ENCODE results near the gene ADAMTS16.

ADAMTS16 gene

GRCh38 chr5:5239191-5239590 is 99.1 kb downstream of the ADAMTS16 start:
- DNase-seq = no peak

GRCh38 chr5:5240234-5240633 is 100.1 kb downstream of the ADAMTS16 start:
- DNase-seq = no peak

GRCh38 chr5:5242056-5242455 is 101.9 kb downstream of the ADAMTS16 start:
- DNase-seq = no peak

DNA sequence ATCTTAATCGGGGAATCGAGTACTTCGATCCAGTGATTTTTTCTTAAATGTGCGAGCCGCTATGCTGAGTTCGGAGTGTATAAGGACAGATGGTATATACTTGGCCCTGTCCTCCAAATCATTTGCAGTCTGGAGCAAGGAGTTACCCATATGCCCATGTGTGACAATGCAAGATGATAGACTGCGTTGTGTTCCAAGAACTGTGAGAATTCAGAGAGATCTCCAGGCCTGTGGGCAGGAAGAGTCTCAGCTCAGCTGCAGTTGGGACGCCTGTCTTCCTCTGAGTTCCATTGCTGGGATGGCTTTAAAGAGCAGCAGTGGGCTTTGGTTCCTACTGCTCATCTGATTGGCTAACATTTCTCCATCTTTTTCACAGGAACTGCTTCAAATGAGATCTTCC is 106.6 kb downstream of the ADAMTS16 start:
- DNase-seq = no peak

DNA sequence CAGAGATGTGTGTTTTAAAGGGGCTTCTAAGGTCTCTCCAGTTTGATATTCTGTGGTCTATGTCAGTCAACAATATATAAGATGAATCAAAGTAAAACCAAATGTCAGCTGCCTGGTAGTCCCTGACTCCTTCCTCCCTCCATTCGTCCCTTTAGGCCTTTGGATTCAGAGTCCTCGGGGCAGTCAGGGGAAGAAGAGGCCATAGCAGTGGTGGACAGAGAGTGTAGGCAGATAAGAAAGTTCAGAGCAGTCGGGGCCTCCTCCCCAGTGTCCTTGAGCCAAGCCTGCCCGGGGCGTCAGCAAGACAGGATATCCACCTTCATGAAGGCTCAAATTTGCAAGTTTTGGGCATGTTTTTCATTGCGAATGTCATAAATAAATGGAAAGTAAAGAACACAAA is 110.6 kb downstream of the ADAMTS16 start:
- no peak for DNase-seq

DNA sequence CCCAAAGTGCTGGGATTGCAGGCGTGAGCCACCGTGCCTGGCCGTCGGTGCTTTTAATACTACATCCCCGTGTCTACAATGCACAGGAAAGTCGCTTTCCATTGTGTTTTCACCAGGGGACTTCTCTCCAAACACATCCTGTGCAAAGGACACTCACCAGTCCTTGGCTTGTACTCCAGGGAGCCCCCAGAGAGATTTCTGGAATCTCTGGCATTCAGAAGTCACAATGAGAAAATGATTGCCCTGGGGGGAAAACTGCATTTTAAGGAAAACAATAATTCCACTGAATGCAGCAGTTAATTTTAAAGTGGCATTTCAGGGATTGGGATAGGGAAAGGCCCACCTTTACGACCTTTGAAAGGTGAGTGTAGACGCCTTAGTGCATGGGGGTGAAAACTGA is 112.0 kb downstream of the ADAMTS16 start:
- no peak for DNase-seq

DNA sequence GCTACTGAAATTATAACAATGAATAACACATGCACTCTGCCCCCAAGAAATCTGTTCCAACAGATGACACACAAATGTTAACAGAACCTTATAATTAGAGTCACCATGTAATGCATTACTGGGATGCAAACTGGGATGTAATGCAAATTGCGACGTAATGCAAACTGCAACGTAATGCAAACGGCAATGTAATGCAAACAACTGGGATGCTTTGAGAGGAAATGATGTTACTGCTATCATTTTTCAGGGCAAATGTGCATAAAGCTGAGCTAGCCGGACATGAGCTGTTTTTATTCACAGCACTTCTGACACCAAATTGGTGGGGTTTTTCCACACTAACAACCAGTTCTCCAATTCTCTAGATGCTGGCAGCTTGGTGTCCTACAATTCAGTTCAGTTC is 117.2 kb downstream of the ADAMTS16 start:
- no peak for DNase-seq

- DNase-seq = no peak
These were observed 118.4 kb downstream of the ADAMTS16 start for GRCh38 chr5:5258564-5258963.

DNA sequence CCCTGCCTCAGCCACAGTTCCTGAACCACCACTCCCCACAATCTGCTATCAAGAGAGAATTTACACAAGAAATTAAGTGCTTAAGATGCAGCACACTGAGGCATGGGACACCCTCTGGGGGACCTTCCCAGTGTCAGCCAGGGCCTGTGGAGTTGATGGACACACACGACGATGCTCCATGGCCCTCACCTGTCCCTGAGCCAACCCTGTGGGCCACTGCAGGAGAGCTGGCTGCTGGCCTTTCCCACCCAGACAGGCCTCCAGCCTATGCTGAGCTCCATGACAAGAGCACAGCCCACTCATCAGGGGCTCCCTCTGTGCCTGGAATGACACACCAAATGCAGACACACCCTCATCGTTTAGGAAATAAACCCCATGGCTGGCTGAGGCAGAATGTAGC is 124.6 kb downstream of the ADAMTS16 start:
- no peak for DNase-seq

DNA sequence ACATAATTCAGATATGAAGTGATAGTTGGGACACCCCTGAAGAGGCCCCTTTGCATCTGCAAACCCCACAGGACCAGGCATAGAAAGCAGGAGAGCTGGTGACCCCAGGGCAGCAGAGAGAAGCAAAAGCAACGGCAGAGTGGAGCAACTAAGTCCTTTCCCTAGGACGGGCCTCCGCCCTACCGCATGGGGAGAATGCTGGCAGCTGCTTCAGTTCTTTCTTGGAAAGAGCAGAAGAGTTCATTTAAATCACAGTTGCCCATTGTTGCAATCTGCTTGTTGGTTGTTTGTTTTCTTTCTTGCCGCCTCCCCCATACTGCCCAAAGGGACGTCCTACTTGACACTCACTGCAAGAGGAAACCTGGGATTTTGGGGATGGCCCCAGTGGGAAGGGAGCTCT is 126.2 kb downstream of the ADAMTS16 start:
- DNase-seq = no peak

DNA sequence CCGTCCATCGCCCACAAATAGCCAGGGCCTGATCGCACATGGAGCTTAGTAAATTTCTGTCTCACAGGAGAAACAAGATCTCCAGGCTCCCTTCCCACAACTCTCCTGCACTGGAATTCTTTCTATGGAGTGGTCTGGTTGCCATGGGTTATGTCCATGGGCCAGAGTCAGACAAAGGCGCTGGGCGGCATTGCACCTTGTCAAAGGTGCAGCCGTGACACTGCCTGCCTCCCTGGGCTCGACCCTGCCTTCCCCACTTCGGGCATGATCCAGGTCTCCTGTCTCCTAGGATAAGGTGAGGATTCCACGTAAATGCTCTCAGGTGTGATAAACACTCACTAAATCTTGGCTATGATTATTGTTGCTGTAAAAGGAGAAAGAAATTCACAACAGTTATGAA is 130.0 kb downstream of the ADAMTS16 start:
- no peak for DNase-seq

- DNase-seq = no peak
These were observed 131.0 kb downstream of the ADAMTS16 start for GRCh38 chr5:5270958-5271785.

DNA sequence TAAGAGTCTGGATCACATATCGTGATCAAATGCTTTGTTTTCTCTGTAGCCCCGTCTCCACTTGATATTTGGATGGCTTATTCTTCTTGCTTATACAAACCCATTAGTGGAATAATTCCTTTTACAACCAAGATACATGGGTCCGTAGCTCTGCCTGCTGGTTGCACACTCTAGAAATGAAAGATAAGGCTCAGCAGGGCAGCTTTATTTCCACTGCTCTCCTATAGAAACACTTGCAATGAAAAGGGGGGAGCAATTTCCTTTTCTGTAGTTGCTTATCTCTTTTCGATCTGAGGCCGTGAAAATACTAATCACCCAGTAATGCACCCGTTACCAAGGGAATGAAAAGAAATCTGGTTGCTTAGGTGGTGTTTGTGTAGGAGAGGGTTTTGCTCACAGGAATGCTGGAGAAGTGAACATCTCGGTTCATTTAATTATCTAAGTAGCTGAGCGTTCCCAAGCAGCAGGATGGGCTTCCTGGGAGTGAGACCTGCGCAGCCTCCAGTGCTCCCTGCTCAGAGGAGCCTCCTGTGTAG is 131.7 kb downstream of the ADAMTS16 start:
- DNase-seq = no peak

GRCh38 chr5:5273398-5273797 is 133.3 kb downstream of the ADAMTS16 start:
- DNase-seq = no peak

DNA sequence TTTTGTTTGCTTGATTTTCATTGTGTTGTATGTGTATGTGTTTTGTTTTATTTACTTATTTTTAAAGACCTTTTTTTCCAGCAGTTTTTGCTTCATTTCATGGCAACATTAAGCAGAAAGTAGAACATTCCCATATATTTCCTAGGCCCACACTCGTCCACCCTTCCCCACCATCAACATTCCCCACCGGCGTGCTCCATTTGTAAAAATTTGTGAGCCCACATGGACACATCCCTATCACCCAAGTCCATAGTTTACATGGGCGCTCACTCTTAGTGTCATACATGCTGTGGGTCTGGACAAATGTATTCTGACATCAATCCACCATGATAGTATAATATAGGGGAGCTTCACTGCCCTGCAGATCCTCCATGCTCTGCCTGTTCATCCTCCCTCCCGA is 133.8 kb downstream of the ADAMTS16 start:
- no peak for DNase-seq

DNA sequence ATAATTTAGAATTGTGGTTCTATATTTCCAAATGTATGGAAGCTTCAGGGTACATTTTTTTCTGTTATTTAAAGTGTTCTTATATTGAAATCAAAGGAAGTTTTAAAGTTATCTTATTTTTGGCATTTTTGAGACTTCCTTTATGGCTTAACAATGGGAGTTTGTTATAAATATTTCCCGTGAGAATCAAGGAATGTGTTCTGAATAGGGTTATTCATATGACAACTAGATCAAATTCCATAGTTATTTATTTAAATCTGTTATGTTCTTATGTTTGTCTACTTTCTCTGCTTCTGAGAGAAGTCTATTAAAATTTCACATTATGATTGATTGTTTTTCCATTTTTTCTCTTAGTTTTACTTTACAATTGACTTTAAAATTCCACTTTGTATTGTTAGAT is 135.1 kb downstream of the ADAMTS16 start:
- DNase-seq = no peak

DNA sequence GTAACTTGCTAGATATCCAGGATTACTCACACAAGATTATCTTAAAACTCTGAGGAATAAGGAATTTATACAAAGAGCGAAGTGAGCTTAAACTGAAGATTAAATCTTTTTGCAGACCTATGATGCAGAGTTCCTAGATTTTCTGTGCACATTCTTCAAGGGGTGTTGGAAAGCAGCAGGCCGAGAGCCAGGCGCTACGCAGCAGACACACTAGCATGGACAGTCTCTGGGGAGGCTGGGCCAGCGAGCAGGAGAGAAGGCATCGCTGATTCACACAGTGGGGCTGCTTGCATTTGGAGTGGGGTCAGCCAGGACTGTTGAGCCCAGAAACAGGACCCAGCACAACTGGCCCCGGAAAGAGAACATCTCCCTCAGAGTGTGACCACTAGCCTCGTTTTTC is 136.3 kb downstream of the ADAMTS16 start:
- DNase-seq = no peak

GRCh38 chr5:5276951-5277517 is 136.9 kb downstream of the ADAMTS16 start:
- DNase-seq = no peak

DNA sequence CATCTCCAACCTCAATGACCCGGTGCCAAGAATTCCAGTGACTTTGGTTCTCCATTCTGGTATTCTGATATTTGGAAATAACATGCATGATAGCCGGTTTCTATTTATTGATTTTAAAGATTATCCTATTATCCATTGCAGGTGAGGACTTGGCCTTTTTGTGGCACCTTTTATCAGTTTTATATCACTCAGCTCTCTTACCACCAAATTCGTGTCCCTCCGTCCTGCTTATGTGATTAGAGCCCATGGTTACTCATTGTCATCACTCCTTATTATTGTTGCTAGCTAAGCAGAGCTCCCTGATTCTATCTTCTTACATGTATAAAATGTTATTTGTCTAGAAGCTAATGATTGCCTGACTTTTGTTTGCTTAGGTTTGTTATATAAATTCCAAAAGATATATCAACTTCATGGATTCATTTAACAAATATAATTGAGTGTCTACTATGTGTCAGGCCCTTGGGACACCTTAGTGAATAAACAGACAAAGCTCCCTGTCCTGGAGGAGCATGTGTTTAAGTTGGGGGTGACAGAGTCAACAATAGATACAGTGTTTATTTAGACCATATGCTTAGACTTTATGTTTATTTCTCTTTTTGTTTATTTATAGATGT is 138.2 kb downstream of the ADAMTS16 start:
- DNase-seq = no peak

DNA sequence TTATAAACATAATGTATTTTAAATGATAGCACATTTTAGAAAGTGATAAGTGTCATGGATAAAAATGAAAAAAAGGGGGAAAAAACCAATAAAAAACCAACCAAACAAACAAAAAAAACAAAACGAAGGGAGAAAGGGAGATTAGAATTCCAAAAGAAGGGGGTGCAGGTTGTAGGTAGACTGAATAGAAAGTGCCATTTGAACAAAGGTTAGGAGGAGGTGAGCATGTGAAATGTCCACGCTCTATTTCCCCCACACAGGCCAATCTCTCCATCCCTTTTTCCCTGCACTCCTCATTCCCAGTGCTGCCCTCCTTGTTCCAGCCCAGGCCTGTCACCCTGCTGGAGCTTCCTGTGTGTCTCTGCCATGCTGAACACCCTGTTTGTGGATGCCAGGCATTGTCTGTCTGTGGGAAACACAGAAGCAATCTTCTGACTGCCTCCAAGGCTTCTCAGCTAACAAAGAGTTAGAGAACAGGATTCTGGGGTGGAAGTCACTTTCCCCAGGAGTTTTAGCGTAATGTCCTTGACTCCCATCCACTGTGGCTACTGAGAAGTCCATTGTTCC is 138.8 kb downstream of the ADAMTS16 start:
- no peak for DNase-seq

DNA sequence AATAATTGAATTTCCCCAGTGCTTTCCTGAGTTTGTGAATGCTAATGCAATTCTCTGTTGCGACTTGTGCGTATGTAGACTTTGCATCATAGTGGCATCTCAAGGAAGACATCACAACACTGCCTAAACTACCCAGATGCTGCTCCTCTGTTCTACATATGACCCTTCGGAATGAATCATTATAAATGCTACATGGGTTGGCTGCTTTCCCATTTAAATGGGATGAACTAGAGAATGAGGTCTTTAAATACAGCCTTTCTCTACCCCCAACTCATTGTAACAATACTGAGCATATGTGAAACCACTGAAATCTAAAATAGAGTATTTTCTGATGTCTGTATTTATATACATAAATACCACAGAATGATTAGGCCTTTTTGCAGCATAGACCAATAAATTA is 145.8 kb downstream of the ADAMTS16 start:
- no peak for DNase-seq

- DNase-seq = no peak
These were observed 147.3 kb downstream of the ADAMTS16 start for GRCh38 chr5:5287419-5287818.

- DNase-seq = no peak
These were observed 148.1 kb downstream of the ADAMTS16 start for GRCh38 chr5:5288201-5288600.

DNA sequence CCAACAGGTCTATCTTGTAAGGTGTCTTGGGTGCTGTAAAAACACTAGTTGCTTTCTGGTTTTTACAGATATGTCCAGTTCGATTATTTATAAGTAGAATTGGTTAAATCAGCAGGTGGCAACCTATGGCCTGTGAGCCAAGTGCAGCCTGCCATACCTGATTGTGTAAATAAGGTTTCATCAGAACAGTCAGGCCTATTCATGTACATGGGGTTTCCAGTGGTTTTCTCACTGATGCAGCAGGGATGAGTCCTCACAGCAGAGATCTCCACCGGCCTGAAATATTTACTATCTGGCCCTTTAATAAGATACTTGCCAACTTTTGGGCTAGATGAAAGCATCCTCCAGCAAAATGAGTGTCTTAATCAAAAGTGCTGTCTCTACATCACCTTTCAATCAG is 149.4 kb downstream of the ADAMTS16 start:
- no peak for DNase-seq

Data from hematopoietic multipotent progenitor cell treated with erythropoietin and hydrocortisone succinate and interleukin-3 and kit ligand, for 4 days (in vitro differentiated cells).